Measurements from ENCODE around the gene ZNF804A. TPM values are rescaled to one million over a fixed set of nuclear protein-coding genes. Genes with fewer than 3 reads are reported as not detected.
A peak's percentile ranks its signal among the peaks of the same experiment; 100 is the strongest.

ZNF804A gene
- total RNA-seq, 1 donor from 2014 or later = not detected

GRCh38 chr2:184599054-184599871 lies 934 bp downstream of the ZNF804A start:
- Mint-ChIP-seq H3K9me3 (ENCODE audit: unreplicated experiment) (no peaks in the 10 kb centered on the region), H3K36me3 (ENCODE audit: unreplicated experiment) (no peaks in the 10 kb centered on the region), H3K4me1 (ENCODE audit: unreplicated experiment) (peaks cover 15% of the 10 kb centered on the region), H3K27me3 (ENCODE audit: unreplicated experiment) (peaks cover 51% of the 10 kb centered on the region), H3K4me3 (ENCODE audit: unreplicated experiment) (peak overlapping the region; percentile 70), H3K27ac (ENCODE audit: unreplicated experiment) (no peak overlapping the region)
- TF ChIP-seq CTCF (IDR thresholded peaks at IDR 0.05) = no peak
- no peak for DNase-seq (ENCODE audit: extremely low spot score, unreplicated experiment)

DNA sequence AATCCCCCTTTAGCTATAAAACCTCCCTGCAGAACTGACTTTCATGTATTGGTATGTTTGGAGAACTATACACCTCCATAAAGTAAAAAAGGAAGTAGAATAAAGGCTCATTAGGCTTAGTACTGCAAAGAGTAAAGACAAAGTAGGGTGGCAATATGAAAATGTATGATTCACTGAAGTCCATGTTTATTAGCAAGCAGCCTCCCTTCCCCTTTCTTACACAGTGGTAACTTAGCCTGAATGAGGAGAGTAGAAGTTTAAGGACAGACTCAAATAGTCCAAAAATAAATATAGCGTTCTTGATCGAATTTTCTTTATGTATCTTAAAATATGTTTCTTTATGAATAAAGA lies 1.5 kb downstream of the ZNF804A start:
- Mint-ChIP-seq H3K9me3 (ENCODE audit: unreplicated experiment) (no peaks in the 10 kb centered on the region), H3K4me3 (ENCODE audit: unreplicated experiment) (no peak overlapping the region), H3K27me3 (ENCODE audit: unreplicated experiment) (peaks cover 46% of the 10 kb centered on the region), H3K27ac (ENCODE audit: unreplicated experiment) (no peak overlapping the region), H3K4me1 (ENCODE audit: unreplicated experiment) (peaks cover 15% of the 10 kb centered on the region), H3K36me3 (ENCODE audit: unreplicated experiment) (no peaks in the 10 kb centered on the region)
- no peak for TF ChIP-seq CTCF (IDR thresholded peaks at IDR 0.05)
- DNase-seq (ENCODE audit: extremely low spot score, unreplicated experiment) = no peak

- no peak overlapping the region for H3K4me3 Mint-ChIP-seq (ENCODE audit: unreplicated experiment)
- H3K27ac Mint-ChIP-seq (ENCODE audit: unreplicated experiment) = no peak overlapping the region
- no peaks in the 10 kb centered on the region for H3K9me3 Mint-ChIP-seq (ENCODE audit: unreplicated experiment)
- no peak for DNase-seq (ENCODE audit: extremely low spot score, unreplicated experiment)
- H3K4me1 Mint-ChIP-seq (ENCODE audit: unreplicated experiment) = peaks cover 5% of the 10 kb centered on the region
- TF ChIP-seq CTCF (IDR thresholded peaks at IDR 0.05) = no peak
- H3K36me3 Mint-ChIP-seq (ENCODE audit: unreplicated experiment) = no peaks in the 10 kb centered on the region
- peaks cover 26% of the 10 kb centered on the region for H3K27me3 Mint-ChIP-seq (ENCODE audit: unreplicated experiment)
Observed at GRCh38 chr2:184602734-184603133, 4.4 kb downstream of the ZNF804A start.

- H3K4me1 Mint-ChIP-seq (ENCODE audit: unreplicated experiment) = no peaks in the 10 kb centered on the region
- no peaks in the 10 kb centered on the region for H3K9me3 Mint-ChIP-seq (ENCODE audit: unreplicated experiment)
- no peak overlapping the region for H3K27ac Mint-ChIP-seq (ENCODE audit: unreplicated experiment)
- no peak for TF ChIP-seq CTCF (IDR thresholded peaks at IDR 0.05)
- no peaks in the 10 kb centered on the region for H3K27me3 Mint-ChIP-seq (ENCODE audit: unreplicated experiment)
- H3K36me3 Mint-ChIP-seq (ENCODE audit: unreplicated experiment) = no peaks in the 10 kb centered on the region
- DNase-seq (ENCODE audit: extremely low spot score, unreplicated experiment) = no peak
- no peak overlapping the region for H3K4me3 Mint-ChIP-seq (ENCODE audit: unreplicated experiment)
Observed at GRCh38 chr2:184610891-184611290, 12.6 kb downstream of the ZNF804A start.

DNA sequence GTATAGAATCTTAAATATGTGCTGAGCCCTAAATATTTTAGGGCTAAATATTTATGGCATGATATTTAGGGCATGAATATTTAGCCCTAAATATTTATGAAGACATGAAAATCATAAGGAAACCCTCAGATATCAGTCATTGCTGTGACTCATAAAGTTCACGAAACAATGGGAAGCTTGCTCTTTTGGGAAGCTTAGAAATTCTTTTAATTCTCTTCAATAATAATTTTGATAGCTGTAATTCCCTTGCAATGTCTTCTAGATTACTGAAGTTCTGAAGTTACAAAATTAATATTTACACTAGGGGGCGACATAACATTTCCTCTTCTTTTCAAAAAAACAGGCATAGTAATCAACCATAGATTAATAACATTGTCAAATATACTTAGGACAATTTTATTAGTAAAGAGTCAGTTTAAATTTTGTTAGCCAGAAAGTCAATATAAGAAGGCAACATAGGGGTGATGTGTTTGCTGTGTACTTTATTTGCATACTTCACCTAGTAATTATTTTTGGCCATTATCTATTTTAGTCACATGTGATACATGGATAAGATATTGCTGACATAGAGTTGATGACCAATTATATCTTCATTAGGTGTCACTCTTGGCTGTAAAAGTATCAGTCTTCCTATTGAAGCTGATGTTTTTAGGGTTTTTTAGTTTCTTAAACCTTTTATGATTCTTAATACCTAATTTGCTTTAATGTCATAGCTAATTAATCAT lies 13.2 kb downstream of the ZNF804A start:
- peak; percentile 57 for TF ChIP-seq CTCF (IDR thresholded peaks at IDR 0.05)
- no peaks in the 10 kb centered on the region for H3K27me3 Mint-ChIP-seq (ENCODE audit: unreplicated experiment)
- H3K36me3 Mint-ChIP-seq (ENCODE audit: unreplicated experiment) = no peaks in the 10 kb centered on the region
- no peaks in the 10 kb centered on the region for H3K9me3 Mint-ChIP-seq (ENCODE audit: unreplicated experiment)
- no peaks in the 10 kb centered on the region for H3K4me1 Mint-ChIP-seq (ENCODE audit: unreplicated experiment)
- DNase-seq (ENCODE audit: extremely low spot score, unreplicated experiment) = no peak
- no peak overlapping the region for H3K27ac Mint-ChIP-seq (ENCODE audit: unreplicated experiment)
- H3K4me3 Mint-ChIP-seq (ENCODE audit: unreplicated experiment) = no peak overlapping the region

Measured in osteocyte (in vitro differentiated cells).